GM18909 (cell line): ENCODE measurements around the gene LGI4.
A peak's percentile ranks its signal among the peaks of the same experiment; 100 is the strongest.

Experiments
- ATAC-seq: cut with Tn5 transposase; IDR thresholded peaks from one replicate; pipeline ENCODE4 v1.9.1; 2021; ENCODE audit warnings: mild to moderate bottlenecking; ENCODE audit not compliant: unreplicated experiment, poor library complexity

Gene LGI4

DNA sequence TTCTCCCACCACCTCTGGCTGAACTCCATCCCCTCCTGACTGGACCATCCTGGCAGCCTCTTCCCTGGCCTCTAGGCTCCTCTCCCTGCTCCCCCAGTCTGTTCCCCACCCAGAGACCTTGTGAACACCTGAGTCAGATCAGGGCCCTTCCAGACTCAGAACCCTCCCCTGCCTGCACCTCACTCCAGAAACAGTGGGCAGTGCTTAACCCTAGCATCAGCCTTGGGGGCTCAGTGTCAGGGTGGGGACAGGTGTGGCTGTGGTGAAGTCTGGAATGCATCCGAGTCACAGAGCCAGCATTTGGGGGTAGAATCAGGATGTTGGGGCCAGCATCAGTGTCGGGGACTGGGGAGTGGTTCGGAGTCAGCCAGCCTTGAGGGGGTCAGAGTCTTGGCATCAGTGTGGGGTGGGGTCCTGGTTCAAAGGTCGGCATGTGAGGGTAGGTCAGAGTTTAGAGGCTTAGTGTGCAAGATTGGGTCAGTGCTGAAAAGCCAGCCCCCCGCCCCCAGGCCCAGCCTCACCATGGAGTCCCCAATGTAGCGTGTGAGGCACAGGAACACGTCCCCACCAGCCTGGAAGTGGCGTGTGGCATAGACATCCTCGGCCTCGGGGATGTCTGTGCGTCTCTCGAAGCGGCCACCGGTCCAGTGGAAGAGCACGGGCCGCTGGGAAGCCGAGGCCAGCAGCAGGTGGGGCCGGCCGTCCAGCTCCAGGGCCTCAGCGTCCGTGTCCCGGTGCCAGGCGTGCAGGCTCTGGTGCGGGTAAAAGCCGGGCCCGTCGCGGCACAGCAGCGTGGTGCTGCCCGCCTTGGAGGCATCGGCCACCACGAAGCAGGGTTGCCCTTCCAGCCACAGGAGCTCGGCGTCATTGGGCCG lies 8.9 kb downstream of the LGI4 start:
- no peak for ATAC-seq

GRCh38 chr19:35125270-35125717 lies 9.6 kb downstream of the LGI4 start:
- ATAC-seq, result no peak

DNA sequence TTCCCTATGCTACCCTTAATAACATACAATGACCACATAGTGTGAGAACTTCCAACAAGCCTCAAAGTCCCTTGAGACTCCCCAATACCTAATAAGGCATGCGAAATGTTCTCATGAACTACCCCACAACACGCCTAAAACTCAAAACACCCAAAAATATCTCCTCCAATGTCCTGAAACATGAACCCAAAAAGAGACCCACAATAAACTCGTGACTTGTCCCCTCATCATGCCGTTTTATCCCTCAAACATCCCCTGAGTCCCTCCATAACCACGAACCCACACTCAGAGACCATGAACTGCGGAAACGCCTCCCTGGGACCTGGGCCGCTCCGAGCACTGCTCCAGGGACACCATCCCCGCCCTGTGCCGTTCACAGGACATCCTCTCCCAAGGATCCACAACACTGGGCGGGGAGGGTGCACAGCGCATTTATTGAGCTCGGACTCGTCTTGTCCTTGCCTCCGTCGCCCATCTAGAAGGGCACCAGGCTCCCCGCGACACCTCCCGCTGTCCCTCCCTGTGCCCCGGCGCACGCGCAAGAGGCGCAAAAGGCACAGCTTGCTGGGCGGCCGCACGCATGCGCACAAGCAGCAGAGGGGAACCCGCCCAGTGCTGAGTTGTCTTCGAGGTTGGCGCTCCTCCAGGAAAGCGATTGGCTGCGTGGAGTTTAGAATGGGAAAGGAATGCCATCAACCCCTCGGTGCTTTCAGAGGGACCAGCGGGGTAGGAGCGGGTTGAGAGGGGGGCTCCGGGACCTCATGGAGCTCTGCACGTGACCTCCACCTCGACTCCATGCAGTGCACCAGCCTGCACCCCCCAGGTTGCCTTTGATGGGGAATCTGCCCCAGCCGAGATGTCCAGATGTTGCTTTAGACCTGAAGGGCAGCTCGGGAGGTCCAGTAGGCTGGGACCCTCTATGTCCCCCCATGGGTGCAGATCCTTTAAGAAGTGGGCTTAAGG lies 10.5 kb downstream of the LGI4 start:
- peak; percentile 58 for ATAC-seq

DNA sequence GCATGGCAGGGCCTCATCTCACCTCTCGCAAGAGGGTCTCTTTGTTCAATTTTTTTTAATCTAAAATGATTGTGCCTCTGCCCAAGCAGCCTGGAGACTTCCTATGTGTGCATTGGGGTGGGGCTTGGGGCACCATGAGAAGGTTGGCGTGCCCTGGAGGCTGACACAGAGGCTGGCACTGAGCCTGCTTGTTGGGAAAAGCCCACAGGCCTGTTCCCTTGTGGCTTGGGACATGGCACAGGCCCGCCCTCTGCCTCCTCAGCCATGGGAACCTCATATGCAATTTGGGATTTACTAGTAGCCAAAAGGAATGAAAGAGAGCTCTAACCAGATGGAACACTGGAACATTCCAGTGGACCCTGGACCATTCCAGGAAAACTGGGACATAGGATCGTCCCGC lies 11.3 kb downstream of the LGI4 start:
- ATAC-seq, result no peak

- no peak for ATAC-seq
These were observed 11.9 kb downstream of the LGI4 start for GRCh38 chr19:35122687-35123551.

DNA sequence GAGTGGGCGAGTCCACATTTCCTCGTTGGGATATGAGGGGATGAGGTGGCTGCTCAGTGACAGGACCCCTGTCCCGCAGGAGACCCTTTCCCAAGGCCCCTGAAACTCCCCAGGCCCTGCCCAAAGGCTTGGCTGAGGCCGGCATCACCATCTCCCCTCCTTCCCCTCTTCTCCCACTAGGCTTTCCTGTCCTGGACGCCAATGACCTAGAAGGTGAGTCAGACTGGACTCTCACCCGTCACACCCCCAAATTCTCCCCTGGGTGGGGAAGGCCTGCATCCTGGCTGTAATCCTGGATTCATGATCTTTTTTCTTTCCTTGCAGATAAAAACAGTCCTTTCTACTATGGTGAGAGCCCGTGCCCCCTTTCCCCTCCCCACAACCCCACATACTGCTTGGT lies 14.0 kb downstream of the LGI4 start:
- ATAC-seq, result no peak

DNA sequence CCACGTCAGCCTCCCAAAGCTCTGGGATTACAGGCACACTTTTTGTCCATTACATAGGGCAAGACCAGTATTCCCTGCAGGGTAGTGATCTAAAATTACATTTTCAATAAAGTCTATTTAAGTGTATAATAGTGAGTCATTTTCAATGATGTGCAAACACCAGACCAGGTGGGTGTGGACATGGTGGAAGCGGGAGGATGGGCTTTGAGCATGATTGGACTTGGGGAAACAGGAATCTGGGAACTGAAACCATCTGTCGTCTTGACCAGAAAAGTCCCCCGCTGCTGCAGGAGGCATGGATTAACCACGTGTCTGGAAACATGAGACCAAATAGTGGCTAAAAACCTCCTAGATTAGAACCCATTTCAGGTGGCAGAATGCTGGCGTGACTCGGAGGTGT lies 14.4 kb downstream of the LGI4 start:
- ATAC-seq, result no peak

- no peak for ATAC-seq
These were observed 15.2 kb downstream of the LGI4 start for GRCh38 chr19:35119578-35120155.

GRCh38 chr19:35119091-35119490 lies 15.8 kb downstream of the LGI4 start:
- ATAC-seq, result no peak

DNA sequence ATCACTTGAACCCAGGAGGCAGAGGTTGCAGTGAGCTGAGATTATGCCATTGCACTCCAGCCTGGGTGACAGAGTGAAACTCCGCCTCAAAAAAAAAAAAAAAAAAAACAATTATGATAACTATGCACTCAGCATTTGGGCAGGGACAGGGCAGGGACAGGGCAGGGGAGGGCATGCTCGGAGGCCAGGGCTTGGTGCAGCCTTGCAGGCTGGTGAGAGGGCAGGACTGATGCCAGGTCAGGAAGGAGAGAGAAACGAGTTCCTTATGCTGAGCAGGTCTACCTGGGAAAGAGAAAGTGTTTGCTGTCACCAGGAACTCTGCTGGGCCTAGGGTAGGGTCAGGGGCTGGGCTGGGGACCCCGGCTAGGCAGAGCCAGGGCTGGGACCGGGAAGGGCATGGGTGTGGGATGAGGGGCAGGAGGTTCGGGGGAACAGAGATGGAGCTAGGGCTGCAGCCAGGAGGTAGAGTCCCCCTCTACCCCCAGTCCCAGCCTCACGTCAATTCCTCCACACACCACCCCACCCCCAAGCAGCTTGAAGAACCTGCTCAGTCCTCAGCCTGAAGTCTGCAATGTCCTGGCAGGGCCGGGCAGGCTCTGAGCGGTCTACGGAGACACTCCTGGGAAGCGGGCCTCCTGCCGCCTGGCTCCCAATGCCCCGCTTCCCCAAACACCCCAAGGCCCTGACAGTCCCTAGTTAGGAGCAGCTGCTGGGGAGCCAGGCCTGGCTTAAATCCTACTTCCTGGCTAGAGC lies 16.4 kb downstream of the LGI4 start:
- ATAC-seq, result no peak

GRCh38 chr19:35117799-35118198 lies 17.1 kb downstream of the LGI4 start:
- ATAC-seq, result no peak

DNA sequence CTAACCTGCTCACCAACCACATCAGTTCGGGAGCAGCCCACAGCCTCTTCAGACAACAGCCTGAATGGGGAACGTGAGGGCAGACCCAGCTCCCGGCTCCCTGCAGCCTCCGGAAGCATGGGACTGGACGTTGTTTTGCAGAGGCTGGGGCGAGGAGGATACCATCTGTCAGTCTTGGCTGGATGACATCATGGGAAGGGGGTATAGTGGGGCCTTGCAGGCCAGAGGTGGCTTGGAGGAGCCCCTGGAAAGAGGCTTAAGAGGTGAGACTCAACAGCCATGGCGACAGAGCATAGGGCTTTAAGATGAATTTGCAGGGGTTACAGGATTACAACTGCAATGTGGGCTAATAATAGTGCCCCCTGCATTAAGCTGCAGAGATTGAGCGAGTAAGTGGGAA lies 17.7 kb downstream of the LGI4 start:
- no peak for ATAC-seq

DNA sequence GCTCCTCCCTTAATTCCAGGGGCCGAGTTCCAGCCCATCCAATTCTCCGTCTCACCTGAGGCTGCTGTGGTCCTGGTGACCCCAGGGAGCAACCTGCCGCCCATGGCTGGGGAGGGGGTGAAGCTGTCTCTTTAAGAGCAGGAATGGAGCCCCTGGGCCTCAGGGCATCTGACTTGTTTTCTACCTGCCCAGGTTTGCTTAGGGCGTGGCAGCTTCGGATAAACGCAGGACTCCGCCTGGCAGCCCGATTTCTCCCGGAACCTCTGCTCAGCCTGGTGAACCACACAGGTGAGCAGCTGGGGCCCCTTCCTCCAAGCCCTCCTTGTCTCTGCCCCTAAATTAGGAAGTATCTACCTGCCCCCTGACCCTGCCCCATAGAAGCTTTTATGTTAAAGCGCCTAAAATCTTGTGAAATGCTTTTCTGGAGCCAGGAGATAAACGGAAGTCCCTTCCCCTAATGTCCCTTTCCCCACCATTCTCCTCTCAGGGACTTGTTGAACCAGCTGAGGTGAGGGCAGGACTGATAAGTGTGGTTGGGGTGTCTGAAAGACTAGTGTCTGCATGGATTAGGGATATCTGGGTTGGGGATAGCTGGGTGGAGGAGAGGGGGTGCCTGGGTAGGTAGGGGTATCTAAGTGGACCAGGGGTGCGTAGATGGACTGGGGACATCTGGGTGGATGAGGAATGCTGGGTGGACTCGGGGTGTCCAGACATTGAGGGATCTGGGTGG lies 18.6 kb downstream of the LGI4 start:
- no peak for ATAC-seq

DNA sequence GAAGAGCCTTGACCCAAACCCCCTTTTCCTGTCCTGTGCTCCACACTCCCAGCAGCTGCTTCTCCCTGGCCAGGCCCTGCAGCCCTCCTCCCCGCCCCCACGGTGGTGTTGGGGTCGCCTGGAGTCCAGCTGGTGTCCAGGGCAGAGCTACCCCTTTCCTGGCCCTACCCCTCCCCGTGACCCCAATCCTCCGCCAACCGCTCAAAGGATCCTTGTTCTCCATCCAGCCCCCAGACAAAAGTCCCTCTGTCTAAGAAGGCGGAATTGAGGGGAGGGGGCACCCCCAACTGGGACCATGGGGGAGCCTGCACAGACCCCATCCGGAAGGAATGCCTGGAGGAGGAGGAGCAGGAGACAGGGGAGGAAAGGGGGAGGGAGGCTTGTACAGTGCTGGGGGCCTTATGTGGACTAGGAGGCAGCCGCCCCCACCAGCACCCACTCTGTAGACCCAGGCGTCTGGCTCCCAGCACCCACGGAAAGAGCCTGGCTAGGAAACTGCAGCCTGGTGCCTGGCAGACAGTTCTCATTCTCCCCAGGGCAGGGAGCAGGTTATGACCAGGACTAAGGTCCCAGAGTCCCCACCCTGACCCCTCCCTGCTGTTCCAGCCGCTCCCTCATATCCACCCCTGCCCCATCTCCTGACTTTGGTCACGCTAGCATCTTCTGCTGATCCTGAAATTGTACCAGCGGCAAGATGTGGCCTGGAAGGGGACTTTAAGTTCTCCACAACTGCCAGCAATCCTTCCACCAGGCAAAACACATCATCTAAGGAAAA lies 19.5 kb downstream of the LGI4 start, which contains the start of gene FXYD3:
Gene FXYD3 (plus strand): TSS at position 647 of the 775 bp plus-strand sequence. CDS start 3,554 bp downstream, outside the sequence.
- no peak for ATAC-seq

GRCh38 chr19:35114353-35115176 lies 20.3 kb downstream of the LGI4 start:
- no peak for ATAC-seq

DNA sequence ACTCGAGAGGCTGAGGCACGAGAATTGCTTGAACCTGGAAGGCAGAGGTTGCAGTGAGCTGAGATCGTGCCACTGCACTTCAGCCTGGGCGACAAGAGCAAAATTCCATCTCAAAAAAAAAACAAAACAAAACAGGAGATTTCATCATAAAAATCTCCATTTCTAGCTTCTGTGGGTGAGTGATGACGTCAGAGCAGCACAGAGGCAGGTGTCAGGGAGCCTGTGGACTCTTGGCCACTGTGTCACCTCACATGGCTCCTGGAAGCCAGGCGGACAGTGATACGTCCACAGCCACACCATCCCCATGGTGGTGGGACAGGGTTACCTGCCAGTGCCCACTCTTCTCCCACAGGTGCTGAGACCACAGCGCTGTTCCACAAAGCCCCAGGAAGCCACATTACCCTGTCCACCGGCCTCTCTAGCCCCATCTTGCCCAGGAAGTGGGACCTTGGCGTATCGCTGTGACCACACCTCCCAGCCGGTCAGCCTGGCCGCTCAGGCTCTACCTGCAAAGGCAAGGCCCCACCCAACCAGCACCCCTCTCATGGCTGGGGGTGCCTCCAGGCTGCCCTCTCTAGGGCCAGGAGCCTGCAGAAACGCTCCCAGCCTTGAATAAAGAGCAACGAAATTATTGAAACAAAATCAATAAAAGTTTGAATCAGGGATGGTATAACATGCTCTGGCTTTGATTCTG lies 21.7 kb downstream of the LGI4 start:
- ATAC-seq, result no peak
